ENCODE measurements around the gene ENOX1. TPM values are rescaled to one million over a fixed set of nuclear protein-coding genes. Genes with fewer than 3 reads are reported as not detected.

The ENOX1 gene
- total and polyA plus RNA-seq, 2 of the 8 experiments (the other 6 are each of a cell fraction or from before 2014, with no cell fraction given), result 0.23 to 0.37 TPM

GRCh38 chr13:43360171-43360570 lies 426.6 kb downstream of the ENOX1 start:
- Histone ChIP-seq H2AK5ac (ENCODE audit: low read depth, low read length) (no peak overlapping the region), H3K14ac (ENCODE audit: insufficient read length) (no peak overlapping the region), H3K79me1 (ENCODE audit: low read depth, low read length) (no peaks in the 10 kb centered on the region), H3K23me2 (ENCODE audit: low read depth, low read length) (0 out of 2 replicates have a peak, but pooled peaks cover 2% of the 10 kb centered on the region), H4K8ac (ENCODE audit: extremely low read depth, insufficient read depth, low read length) (no peak overlapping the region), H3K4ac (replicated peaks; ENCODE audit: insufficient read length, low read depth, low read length) (no peak overlapping the region), H3K4me1 (replicated peaks in 1 of 4; ENCODE audit: control insufficient read depth in 3 of 4, insufficient read depth in 4 of 4, low read length in 3 of 4) (peaks cover 2 to 22% (median 17%) of the 10 kb centered on the region in 4 experiments; a peak in 6 of 7 replicates), H2BK5ac (ENCODE audit: low read depth, low read length) (peak overlapping the region; percentile 49; the same call in 1 of the 2 replicates), H3K27me3 (replicated peaks in 1 of 4; ENCODE audit: control insufficient read depth in 3 of 4, extremely low read depth in 1 of 4, insufficient read depth in 3 of 4, low read length in 3 of 4) (no peaks in the 10 kb centered on the region), H3K18ac (ENCODE audit: extremely low read depth, low read length) (no peak overlapping the region), H3K79me2 (ENCODE audit: control insufficient read depth in 1 of 2, insufficient read depth in 2 of 2, low read length in 2 of 2) (no peaks in the 10 kb centered on the region), H2BK12ac (ENCODE audit: low read depth, low read length) (no peak overlapping the region; the same call in 1 of the 2 replicates), H2BK15ac (ENCODE audit: low read length) (no peak overlapping the region), H2BK120ac (replicated peaks; ENCODE audit: low read depth, low read length) (peak overlapping the region; percentile 62), H2AFZ (ENCODE audit: low read length) (no peak overlapping the region), H3K27ac (ENCODE audit: low read depth, low read length) (0 out of 2 replicates have a peak overlapping the region, but pooled peaks have one; percentile 23), H4K20me1 (replicated peaks in 1 of 2; ENCODE audit: control insufficient read depth in 1 of 2, insufficient read depth in 2 of 2, low read length in 2 of 2) (no peaks in the 10 kb centered on the region), H3K9ac (replicated peaks in 1 of 4; ENCODE audit: extremely low read depth in 1 of 4, low read depth in 3 of 4, low read length in 3 of 4) (no peak overlapping the region), H2BK20ac (ENCODE audit: low read length) (0 out of 2 replicates have a peak overlapping the region, but pooled peaks have one; percentile 10), H4K91ac (replicated peaks; ENCODE audit: insufficient read length, low read length) (peak overlapping the region; percentile 84), H3K36me3 (ENCODE audit: control insufficient read depth in 2 of 4, insufficient read depth in 4 of 4, low read length in 3 of 4) (no peaks in the 10 kb centered on the region), H3K4me2 (ENCODE audit: insufficient read depth in 1 of 2, low read depth in 2 of 2, low read length in 2 of 2) (peak overlapping the region; percentile 45 to 54), H3K4me3 (ENCODE audit: extremely low read depth in 1 of 4, insufficient read depth in 2 of 4, low read depth in 3 of 4, low read length in 4 of 4) (peak overlapping the region in 1 of 4 experiments; percentile 38; a peak in 1 of 8 replicates), H3K9me3 (ENCODE audit: insufficient read depth in 2 of 2, low read depth in 1 of 2, low read length in 1 of 2) (no peaks in the 10 kb centered on the region), H3K56ac (replicated peaks; ENCODE audit: insufficient read length, low read depth, low read length) (no peak overlapping the region), H4K5ac (ENCODE audit: insufficient read length, low read depth, low read length) (no peak overlapping the region), H3K23ac (ENCODE audit: insufficient read length) (no peak overlapping the region)
- 58% methylated on average over 6 of the region's 6 CpGs; no CpG with 5 or more reads in 1 of the 2 experiments for WGBS, 2 experiments (ENCODE audit: extremely low coverage in 1 of 2, insufficient coverage in 1 of 2, insufficient read length in 1 of 2, insufficient replicate concordance in 2 of 2, low coverage in 1 of 2, low lambda C conversion rate in 2 of 2, missing lambda C conversion rate in 1 of 2)
- ChIA-PET POLR2A (ENCODE audit: partially characterized antibody) (no interaction called here), CTCF (ENCODE audit: partially characterized antibody) (no interaction called here)
- DNase-seq (ENCODE audit: low read depth in 1 of 2, low spot score in 2 of 2) (no peak), FAIRE-seq (no peak)
- TF ChIP-seq RFX5 (IDR thresholded peaks at IDR 0.05; ENCODE audit: borderline replicate concordance, low read depth, low read length), result no peak
- TF ChIP-seq GABPA (IDR thresholded peaks at IDR 0.05; ENCODE audit: borderline replicate concordance, insufficient read depth, low read length), result no peak
- no peak for TF ChIP-seq ASH2L (IDR thresholded peaks at IDR 0.05; ENCODE audit: low read length)
- TF ChIP-seq CBX8 (IDR thresholded peaks at IDR 0.05; ENCODE audit: borderline replicate concordance, low read depth, low read length), result no peak
- TF ChIP-seq, protein P1, sequence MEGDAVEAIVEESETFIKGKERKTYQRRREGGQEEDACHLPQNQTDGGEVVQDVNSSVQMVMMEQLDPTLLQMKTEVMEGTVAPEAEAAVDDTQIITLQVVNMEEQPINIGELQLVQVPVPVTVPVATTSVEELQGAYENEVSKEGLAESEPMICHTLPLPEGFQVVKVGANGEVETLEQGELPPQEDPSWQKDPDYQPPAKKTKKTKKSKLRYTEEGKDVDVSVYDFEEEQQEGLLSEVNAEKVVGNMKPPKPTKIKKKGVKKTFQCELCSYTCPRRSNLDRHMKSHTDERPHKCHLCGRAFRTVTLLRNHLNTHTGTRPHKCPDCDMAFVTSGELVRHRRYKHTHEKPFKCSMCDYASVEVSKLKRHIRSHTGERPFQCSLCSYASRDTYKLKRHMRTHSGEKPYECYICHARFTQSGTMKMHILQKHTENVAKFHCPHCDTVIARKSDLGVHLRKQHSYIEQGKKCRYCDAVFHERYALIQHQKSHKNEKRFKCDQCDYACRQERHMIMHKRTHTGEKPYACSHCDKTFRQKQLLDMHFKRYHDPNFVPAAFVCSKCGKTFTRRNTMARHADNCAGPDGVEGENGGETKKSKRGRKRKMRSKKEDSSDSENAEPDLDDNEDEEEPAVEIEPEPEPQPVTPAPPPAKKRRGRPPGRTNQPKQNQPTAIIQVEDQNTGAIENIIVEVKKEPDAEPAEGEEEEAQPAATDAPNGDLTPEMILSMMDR (IDR thresholded peaks at IDR 0.05; ENCODE audit: control extremely low read depth in 1 of 3, insufficient read depth in 1 of 3, low read depth in 1 of 3, low read length in 3 of 3), result no peak
- TF ChIP-seq BCL11A (IDR thresholded peaks at IDR 0.05; ENCODE audit: low read depth in 2 of 2, low read length in 2 of 2), result no peak
- no peak for TF ChIP-seq NANOG (IDR thresholded peaks at IDR 0.05; ENCODE audit: insufficient read depth, low read depth, low read length, poor library complexity, severe bottlenecking)
- TF ChIP-seq RAD21 (IDR thresholded peaks at IDR 0.05 in 1 of 2, conservative IDR thresholded peaks at IDR 0.05 in 1 of 2; ENCODE audit: low read depth in 2 of 2, low read length in 2 of 2), result no peak

All from H1 (cell line).